HFF-Myc (cell line): ENCODE results near the gene ZFC3H1.

ENCODE experiments used
- DNase-seq: peaks from one replicate; pipeline ENCODE4 v3.0.0-alpha.2; 2011; ENCODE audit warnings: low read depth; ENCODE audit errors: extremely low read depth
- H3K4me3 ChIP-seq: replicated peaks from 2 replicates; pipeline ENCODE4 v1.5.1; 2011; ENCODE audit warnings: low read depth, mild to moderate bottlenecking, control low read depth, low read length
- CTCF ChIP-seq: IDR thresholded peaks from 2 replicates; pipeline ENCODE4 v1.5.1; 2012; ENCODE audit warnings: mild to moderate bottlenecking, low read depth, low read length, control low read depth; ENCODE audit errors: missing control alignments

The ZFC3H1 gene

GRCh38 chr12:71566655-71567054 is 97.0 kb downstream of the ZFC3H1 start:
- DNase-seq = no peak
- no peak overlapping the region for H3K4me3 ChIP-seq
- no peak for TF ChIP-seq CTCF

DNA sequence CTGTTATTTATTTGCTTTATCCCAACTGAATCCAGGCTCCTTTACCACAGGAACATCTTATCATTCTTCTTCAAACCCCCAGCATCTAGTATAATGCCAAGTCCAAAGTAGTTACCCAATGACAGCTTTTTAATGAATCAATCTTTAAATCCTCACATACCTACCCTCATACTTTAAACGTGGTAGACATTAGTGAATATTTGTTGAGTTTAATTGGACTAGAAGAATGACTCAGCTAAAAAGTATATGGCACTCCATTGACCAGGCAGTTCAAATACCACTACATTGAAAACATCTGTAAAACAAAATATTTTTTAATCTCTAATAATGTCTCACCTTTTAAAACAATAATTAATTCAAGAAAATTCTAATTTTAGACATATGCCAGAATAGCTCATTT is 98.1 kb downstream of the ZFC3H1 start:
- DNase-seq = no peak
- TF ChIP-seq CTCF = no peak
- H3K4me3 ChIP-seq = no peak overlapping the region

GRCh38 chr12:71562676-71563595 is 100.7 kb downstream of the ZFC3H1 start:
- H3K4me3 ChIP-seq = no peak overlapping the region
- DNase-seq = no peak
- TF ChIP-seq CTCF = no peak
